ENCODE data around the gene NCOR2. TPM values are rescaled to one million over a fixed set of nuclear protein-coding genes. Genes with fewer than 3 reads are reported as not detected.
A peak's percentile ranks its signal among the peaks of the same experiment; 100 is the strongest.

The NCOR2 gene
- total RNA-seq, 1 experiment from 2014 or later, result 326 TPM

DNA sequence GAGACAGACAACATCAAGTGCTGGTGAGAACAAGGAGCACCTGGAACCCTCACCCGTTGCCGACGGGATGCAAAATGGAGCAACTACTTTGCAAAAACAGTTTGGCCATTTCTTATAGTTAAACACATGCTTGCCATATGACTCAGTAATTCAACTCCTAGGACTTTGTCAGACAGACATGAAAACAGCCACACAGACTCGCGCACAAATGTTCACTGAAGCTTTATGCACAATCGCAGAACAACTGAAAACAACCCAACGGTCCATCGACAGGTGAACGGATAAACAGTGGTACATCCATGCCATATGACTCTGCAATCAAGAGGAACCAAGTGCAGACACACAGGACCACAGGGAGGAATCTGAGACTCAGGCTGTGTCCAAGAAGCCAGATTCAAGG lies 30.8 kb downstream of the NCOR2 start:
- TF ChIP-seq SOX15 (CRISPR knock-in tag; IDR thresholded peaks at IDR 0.05) (no peak), ERG (CRISPR knock-in tag; IDR thresholded peaks at IDR 0.05) (no peak), CBFB (CRISPR knock-in tag; IDR thresholded peaks at IDR 0.05; ENCODE audit: low read depth) (no peak), ETV6 (CRISPR knock-in tag; IDR thresholded peaks at IDR 0.05) (no peak), ZNF416 (CRISPR knock-in tag; IDR thresholded peaks at IDR 0.05) (no peak), TP53 (CRISPR knock-in tag; IDR thresholded peaks at IDR 0.05) (no peak), PRDM15 (CRISPR knock-in tag; IDR thresholded peaks at IDR 0.05) (no peak), JUN (CRISPR knock-in tag; IDR thresholded peaks at IDR 0.05) (no peak)
- TF ChIP-seq, protein P1, sequence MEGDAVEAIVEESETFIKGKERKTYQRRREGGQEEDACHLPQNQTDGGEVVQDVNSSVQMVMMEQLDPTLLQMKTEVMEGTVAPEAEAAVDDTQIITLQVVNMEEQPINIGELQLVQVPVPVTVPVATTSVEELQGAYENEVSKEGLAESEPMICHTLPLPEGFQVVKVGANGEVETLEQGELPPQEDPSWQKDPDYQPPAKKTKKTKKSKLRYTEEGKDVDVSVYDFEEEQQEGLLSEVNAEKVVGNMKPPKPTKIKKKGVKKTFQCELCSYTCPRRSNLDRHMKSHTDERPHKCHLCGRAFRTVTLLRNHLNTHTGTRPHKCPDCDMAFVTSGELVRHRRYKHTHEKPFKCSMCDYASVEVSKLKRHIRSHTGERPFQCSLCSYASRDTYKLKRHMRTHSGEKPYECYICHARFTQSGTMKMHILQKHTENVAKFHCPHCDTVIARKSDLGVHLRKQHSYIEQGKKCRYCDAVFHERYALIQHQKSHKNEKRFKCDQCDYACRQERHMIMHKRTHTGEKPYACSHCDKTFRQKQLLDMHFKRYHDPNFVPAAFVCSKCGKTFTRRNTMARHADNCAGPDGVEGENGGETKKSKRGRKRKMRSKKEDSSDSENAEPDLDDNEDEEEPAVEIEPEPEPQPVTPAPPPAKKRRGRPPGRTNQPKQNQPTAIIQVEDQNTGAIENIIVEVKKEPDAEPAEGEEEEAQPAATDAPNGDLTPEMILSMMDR (IDR thresholded peaks at IDR 0.05), result no peak
- TF ChIP-seq, protein P2, sequence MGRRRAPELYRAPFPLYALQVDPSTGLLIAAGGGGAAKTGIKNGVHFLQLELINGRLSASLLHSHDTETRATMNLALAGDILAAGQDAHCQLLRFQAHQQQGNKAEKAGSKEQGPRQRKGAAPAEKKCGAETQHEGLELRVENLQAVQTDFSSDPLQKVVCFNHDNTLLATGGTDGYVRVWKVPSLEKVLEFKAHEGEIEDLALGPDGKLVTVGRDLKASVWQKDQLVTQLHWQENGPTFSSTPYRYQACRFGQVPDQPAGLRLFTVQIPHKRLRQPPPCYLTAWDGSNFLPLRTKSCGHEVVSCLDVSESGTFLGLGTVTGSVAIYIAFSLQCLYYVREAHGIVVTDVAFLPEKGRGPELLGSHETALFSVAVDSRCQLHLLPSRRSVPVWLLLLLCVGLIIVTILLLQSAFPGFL (CRISPR knock-in tag; IDR thresholded peaks at IDR 0.05; ENCODE audit: borderline replicate concordance), result no peak
- H3K4me3 Mint-ChIP-seq, result no peak overlapping the region
- peaks cover 24% of the 10 kb centered on the region for H3K36me3 Mint-ChIP-seq
- DNase-seq (ENCODE audit: low spot score), result no peak
- H3K9me3 Mint-ChIP-seq, result peaks cover 4% of the 10 kb centered on the region; the same call in 1 of the 2 replicates
- POLR2A ChIA-PET, result interaction anchor here (0.5 kb wide), 1 partner anchor 22 kb away, joined by 4 read pairs; no protein-coding TSS in a partner anchor
- H3K27ac Mint-ChIP-seq, result peak overlapping the region; percentile 80
- peaks cover 55% of the 10 kb centered on the region for H3K4me1 Mint-ChIP-seq
- no peak for ATAC-seq
- CTCF ChIA-PET, result interaction anchor here (0.5 kb wide), 1 partner anchor 22 kb away, joined by 3 read pairs; no protein-coding TSS in a partner anchor
- H3K27me3 Mint-ChIP-seq (ENCODE audit: low read depth), result no peaks in the 10 kb centered on the region

- CTCF ChIA-PET, result no interaction called here
- TF ChIP-seq, protein P3, sequence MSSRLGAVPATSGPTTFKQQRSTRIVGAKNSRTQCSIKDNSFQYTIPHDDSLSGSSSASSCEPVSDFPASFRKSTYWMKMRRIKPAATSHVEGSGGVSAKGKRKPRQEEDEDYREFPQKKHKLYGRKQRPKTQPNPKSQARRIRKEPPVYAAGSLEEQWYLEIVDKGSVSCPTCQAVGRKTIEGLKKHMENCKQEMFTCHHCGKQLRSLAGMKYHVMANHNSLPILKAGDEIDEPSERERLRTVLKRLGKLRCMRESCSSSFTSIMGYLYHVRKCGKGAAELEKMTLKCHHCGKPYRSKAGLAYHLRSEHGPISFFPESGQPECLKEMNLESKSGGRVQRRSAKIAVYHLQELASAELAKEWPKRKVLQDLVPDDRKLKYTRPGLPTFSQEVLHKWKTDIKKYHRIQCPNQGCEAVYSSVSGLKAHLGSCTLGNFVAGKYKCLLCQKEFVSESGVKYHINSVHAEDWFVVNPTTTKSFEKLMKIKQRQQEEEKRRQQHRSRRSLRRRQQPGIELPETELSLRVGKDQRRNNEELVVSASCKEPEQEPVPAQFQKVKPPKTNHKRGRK (CRISPR knock-in tag; IDR thresholded peaks at IDR 0.05; ENCODE audit: borderline replicate concordance), result no peak
- TF ChIP-seq ZNF263 (CRISPR knock-in tag; IDR thresholded peaks at IDR 0.05; ENCODE audit: low read depth) (no peak), CBFB (CRISPR knock-in tag; IDR thresholded peaks at IDR 0.05; ENCODE audit: low read depth) (no peak), ZNF232 (CRISPR knock-in tag; IDR thresholded peaks at IDR 0.05) (no peak), JUN (CRISPR knock-in tag; IDR thresholded peaks at IDR 0.05) (no peak), FOXP1 (CRISPR knock-in tag; IDR thresholded peaks at IDR 0.05; ENCODE audit: borderline replicate concordance) (no peak), ERG (CRISPR knock-in tag; IDR thresholded peaks at IDR 0.05) (no peak), ZNF219 (CRISPR knock-in tag; IDR thresholded peaks at IDR 0.05; ENCODE audit: borderline replicate concordance) (no peak), GTF2I (CRISPR knock-in tag; conservative IDR thresholded peaks at IDR 0.05) (no peak), ZNF138 (CRISPR knock-in tag; conservative IDR thresholded peaks at IDR 0.05) (no peak), GABPB1 (CRISPR knock-in tag; IDR thresholded peaks at IDR 0.05) (no peak)
- TF ChIP-seq, protein P4, sequence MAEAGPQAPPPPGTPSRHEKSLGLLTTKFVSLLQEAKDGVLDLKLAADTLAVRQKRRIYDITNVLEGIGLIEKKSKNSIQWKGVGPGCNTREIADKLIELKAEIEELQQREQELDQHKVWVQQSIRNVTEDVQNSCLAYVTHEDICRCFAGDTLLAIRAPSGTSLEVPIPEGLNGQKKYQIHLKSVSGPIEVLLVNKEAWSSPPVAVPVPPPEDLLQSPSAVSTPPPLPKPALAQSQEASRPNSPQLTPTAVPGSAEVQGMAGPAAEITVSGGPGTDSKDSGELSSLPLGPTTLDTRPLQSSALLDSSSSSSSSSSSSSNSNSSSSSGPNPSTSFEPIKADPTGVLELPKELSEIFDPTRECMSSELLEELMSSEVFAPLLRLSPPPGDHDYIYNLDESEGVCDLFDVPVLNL (CRISPR knock-in tag; IDR thresholded peaks at IDR 0.05; ENCODE audit: borderline replicate concordance, low read depth), result no peak
- no peak for DNase-seq (ENCODE audit: low spot score)
- peaks cover 32% of the 10 kb centered on the region for H3K36me3 Mint-ChIP-seq
- H3K27ac Mint-ChIP-seq, result peak overlapping the region; percentile 86
- H3K9me3 Mint-ChIP-seq, result peaks cover 4% of the 10 kb centered on the region; the same call in 1 of the 2 replicates
- POLR2A ChIA-PET, result no interaction called here
- H3K4me3 Mint-ChIP-seq, result no peak overlapping the region
- H3K4me1 Mint-ChIP-seq, result peaks cover 59% of the 10 kb centered on the region
- ATAC-seq, result no peak
- no peaks in the 10 kb centered on the region for H3K27me3 Mint-ChIP-seq (ENCODE audit: low read depth)
Observed at GRCh38 chr12:124534776-124535740, 32.4 kb downstream of the NCOR2 start.

All from WTC11 (cell line).